GM19467 (cell line): Measurements from ENCODE around the gene PRDM7.
"Not testable (repeated sequence)": the region's sequence is repeated elsewhere in the genome, so short reads cannot be mapped to it uniquely, and the experiment has no call there.

Experiments
- ATAC-seq: cut with Tn5 transposase; IDR thresholded peaks from one replicate; pipeline ENCODE4 v1.9.1; 2021; ENCODE audit warnings: mild to moderate bottlenecking, moderate library complexity; ENCODE audit not compliant: unreplicated experiment

The PRDM7 gene

DNA sequence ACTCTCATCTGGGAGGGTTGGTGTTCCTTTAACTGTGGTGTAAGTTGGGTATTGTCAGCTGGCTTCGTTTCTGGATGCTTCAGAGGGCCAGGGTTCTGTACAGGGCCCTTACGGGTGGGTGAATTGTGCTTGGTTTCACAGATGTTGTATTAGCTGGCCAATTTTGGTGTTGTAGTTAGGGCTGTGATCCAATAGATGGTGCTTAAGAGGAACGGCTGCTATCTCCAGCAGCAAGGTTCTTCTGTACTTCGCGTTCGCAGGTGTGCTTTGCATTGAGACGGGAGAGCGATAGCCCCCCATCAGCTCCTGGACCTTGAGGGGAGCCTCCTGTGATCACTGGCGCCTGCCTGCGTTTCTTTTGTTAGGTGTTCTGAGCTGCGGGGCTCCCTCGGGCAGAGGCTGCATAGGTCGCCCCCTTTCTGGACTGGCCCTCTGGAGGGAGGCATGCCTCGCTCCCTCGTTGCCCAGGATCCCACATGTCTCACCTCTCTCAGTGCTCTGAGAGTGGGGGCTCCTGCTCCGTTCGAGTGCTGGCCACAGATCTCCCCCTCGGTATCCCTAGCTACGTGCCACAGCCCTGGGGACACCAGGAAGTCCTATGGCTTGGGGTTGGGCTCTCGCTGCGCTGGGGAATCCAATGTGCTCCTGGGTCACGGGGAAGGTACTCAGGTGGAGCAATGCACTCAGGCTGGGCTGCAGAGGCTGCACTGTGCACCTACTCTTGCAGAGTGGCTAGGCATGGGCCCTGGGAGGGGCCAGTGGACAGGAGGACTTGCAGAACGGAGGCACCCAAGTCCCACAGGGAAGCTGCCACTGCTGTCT lies 837 bp upstream of the PRDM7 start:
- peak; percentile 31 for ATAC-seq

DNA sequence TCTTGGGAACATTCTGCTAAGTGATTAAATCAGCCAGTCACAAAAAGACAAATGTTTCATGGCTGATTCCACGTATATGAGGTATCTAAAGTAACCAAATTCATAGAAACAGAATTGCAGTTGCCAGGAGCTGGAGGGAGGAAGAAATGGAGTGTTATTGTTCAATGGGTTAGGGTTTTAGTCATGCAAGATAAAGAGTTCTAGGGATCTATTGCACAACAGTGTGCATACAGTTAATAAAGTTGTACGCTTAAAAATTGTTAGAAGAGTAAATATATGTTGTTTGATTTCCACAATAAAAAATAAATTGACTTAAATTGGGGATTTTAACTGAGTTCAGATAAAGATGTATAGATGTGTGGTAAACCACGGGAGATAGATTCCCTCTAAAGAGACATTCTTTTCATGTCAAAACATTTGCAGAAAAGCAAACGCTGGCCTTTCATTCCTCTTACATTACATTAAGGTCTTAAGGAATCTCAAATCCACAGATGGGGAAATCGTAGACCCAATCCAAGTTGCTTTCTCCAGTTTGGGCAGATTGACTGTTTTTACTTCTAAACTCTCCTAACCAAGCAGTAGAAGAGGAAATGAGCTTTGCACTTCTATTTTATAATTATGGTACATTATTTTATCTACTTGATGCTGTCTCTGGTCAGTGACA lies 4.6 kb downstream of the PRDM7 start:
- ATAC-seq = no peak

DNA sequence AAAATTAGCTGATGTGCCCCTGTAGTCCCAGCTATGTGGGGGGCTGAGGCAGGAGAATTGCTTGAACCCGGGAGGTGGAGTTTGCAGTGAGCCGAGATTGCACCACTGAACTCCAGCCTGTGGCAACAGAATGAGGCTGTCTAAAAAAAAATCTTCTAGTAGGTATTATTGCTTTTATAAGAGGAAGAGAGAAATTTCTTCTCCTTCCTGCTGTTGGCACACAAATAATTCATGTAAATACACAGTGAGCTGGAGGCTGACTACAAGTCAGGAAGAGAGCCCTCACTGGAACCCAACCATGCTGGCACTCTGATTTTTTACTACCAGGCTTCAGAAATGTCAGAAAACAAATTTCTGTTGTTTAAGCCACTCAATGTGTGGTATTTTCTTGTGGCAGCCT lies 6.7 kb downstream of the PRDM7 start:
- ATAC-seq = no peak

DNA sequence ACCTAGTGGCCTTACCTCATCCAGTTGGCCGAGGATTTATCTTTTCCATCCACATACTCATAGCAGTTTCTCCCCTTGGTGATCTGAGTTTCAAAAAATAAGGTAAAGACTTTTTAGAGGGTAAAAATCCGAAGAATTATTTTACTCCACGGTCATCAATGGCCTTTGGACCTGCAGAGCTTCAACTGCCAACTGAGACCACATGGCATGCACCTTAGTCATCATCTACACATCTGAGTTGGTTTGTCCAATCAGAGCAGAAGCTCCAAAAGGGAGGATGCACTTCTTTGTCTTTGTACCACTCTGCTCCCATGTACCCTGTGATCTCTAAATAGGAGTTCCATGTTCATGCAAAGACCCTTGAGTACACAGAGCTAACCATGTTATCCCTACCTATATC lies 15.7 kb downstream of the PRDM7 start:
- ATAC-seq = no peak

DNA sequence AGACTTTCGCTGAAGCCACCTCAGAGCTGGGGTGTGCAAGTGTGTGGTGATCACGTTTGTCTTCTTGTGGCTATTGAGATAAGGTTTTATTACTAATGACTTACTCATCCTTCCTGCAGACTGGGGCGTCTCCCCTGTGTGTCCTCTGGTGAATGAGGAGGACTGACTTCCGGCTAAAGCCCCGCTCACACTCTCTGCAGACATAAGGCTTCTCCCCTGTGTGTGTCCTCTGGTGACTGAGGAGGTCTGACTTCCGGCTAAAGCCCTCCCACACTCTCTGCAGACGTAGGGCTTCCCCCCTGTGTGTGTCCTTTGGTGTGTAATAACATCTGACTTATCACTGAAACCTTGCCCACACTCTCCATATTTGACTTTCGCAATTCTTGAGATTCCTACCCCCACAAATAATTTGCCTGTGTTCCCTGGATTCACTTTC lies 19.4 kb downstream of the PRDM7 start:
- ATAC-seq = no peak

DNA sequence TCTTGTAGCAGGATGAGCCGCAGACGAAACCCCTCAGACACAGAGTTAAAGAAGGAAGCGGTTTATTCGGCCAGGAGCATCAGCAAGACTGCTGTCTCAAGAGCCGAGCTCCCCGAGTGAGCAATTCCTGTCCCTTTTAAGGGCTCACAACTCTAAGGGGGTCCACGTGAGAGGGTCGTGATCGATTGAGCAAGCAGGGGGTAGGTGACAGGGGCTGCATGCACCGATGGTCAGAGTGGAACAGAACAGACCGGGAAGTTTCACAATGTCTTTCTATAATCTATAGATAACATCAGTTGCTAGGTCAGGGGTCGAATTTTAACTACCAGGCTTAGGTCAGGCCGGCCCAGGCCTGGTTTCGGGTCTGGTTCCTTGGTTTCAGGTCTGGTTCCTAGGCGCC lies 20.6 kb downstream of the PRDM7 start:
- ATAC-seq = not testable (repeated sequence)

DNA sequence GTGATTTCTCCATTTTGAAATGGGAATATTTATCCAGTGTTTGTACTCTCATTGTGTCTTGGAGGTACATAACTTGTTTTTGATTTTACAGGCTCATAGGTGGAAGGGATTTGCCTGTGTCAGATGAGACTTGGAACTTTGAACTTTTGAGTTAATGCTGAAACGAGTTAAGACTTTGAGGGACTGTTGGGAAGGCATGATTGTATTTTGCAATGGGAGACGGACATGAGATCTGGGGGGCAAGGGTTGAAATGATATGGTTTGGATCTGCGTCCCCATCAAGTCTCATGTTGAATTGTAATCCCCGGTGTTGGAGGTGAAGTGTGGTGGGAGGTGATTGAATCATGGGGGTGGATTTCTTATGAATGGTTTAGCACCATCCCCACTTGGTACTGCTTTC lies 21.8 kb downstream of the PRDM7 start:
- ATAC-seq = no peak

DNA sequence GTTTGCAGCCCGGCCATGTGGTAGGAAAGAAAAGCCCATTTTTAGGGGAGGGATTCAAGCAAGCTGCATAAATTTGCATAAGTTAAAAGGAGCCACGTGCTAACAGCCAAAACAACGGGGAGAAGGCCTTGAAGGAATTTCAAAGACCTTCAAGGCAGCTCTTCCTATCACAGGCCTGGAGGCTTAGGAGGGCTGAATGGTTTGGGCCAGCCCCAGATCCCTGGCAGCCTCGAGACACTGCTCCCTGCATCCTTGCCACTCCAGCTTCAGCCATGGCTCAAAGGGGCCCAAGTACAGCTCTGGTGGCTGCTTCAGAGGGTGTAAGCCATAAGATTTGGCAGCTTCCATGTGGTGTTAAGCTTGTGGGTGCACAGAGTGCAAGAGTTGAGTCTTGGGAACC lies 22.6 kb downstream of the PRDM7 start:
- ATAC-seq = no peak

DNA sequence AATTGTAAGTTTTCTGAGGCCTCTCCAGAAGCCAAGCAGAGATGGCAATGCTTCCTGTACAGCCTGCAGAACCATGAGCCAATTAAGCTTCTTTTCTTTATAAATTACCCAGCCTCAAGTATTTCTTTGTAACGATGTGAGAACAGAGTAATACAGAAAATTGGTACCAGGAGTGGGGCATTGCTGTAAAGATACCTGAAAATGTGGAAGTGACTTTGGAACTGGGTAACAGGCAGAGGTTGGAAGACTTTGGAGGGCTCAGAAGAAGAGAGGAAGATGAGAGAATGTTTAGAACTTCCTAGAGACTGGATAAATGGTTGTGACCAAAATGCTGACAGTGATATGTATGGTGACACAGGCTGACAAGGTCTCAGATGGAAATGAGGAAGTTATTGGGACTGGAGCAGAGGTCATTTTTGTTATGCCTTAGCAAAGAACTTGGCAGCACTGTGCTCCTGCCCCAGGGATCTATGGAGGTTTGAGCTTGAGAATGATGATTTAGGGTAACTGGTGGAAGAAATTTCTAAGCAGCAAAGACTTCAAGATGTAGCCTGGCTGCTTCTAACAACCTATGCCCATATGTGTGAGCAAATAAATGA lies 23.1 kb downstream of the PRDM7 start:
- ATAC-seq = no peak

DNA sequence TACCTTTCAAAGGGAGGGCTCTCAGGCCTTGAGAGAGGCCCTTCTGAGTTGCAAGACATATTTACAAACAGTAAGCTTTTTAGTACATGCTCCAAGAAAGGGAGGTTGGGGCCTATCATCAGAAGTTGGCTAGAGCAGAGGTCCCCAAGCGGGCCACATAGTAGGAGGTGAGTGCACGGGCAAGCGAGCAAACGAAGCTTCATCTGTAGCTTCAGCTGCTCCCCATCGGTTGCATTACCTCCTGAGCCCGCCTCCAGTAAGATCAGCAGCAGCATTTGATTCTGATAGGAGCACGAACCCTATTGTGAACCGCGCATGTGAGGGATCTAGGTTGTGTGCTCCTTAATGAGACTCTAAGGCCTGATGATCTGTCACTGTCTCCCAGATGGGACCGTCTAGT lies 26.2 kb downstream of the PRDM7 start:
- ATAC-seq = no peak

DNA sequence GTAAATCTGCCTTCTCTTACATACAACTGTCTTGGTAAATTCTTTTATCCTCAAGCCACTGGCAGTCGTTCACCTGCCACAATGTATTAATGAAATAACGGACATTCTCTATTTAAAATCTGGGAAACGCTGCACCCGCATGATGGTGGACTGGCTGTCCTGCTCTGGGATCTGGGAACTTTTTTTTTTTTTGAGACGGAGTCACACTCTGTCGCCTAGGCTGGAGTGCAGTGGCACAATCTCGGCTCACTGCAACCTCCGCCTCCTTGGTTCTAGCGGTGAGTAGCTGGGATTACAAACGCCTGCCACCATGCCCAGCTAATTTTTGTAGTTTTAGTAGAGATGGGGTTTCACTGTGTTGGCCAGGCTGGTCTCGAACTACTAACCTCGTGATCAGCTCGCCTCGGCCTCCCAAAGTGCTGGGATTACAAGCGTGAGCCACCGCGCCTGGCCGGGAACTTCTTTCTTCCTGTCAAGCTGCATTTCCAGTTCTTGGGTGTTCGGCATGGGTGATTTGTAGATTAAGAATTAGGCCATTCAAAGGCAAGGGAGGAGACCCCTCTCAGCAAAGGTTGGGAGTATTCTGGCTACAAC lies 28.3 kb downstream of the PRDM7 start:
- no peak for ATAC-seq

DNA sequence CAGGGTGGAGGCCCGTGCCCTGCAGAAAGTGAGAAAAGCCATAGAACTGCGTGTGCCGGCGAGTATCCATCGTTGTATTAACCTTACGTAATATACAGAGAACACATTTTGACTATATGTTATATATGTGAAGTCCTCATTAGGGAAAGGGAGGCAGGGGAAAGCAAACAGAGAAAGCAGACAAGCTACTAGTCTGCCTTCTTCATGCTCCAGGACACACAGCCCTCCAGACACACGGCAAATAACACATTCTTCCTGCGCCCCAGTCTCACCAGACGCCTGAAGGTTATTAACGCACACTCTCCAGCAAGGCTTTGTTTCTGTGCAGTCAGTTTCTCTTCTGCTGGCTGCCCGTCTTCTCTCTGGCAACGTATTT lies 28.8 kb downstream of the PRDM7 start:
- no peak for ATAC-seq

DNA sequence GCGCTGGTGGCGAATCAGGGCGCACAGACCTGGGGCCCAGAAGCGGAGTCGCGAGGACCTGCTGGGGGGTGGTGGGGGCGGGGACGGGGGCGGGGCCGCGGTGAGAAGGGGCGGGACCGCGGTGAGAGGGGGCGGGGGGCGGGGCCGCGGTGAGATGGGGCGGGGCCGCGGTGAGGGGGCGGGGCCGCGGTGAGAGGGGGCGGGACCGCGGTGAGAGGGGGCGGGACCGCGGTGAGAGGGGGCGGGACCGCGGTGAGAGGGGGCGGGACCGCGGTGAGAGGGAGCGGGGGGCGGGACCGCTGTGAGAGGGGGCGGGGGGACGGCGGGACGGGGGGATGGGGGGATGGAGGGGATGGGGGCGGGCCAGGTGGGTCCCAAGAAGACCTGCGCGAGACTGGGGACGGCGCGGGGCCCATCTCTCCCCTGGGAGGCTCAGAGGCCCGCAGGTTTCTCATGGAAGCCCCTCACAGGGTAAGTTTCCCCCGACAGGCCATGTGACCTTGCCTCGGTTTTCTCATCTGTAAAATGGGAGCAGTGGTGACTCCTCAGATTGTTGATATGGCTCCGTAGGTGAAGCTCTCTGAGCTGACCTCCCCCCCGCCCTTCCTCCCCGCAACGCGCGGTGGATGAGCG lies 29.3 kb downstream of the PRDM7 start:
- ATAC-seq = no peak

DNA sequence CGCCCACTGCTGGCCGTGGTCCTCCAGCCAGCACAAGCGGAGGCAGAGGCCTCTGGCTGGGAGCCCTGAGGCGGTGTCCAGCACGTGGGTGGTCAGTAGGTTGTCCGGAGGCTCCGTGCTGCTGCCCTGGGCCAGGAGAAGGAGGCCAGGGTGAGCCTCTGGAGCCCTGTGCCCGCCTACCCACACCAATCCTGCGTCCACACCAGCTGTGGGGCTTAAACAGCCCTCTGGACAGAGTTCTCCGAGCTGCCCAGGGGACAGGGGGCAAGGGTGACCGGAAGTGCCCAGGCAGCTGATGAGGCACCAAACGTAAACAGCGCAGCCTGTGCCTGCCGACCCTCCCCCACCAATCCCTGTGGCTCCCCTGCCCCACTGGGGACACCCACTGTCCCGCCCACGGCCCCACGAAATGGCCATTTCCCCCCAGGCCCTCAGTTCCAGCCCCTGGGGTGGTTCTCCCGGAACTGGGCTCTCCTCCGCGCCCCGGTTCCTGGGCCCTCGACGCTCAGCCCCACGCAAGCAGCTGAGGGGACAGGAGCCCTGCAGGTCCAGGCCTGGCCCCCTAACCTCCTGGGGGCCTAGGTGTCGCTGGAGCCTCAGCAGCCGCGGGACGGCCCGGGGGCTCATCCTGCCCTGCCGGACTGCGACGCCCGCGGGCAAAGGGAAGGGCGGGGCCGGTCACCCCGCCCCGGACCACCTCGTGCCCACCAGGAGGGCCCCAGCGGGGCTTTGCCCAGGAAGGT lies 30.0 kb downstream of the PRDM7 start:
- no peak for ATAC-seq

DNA sequence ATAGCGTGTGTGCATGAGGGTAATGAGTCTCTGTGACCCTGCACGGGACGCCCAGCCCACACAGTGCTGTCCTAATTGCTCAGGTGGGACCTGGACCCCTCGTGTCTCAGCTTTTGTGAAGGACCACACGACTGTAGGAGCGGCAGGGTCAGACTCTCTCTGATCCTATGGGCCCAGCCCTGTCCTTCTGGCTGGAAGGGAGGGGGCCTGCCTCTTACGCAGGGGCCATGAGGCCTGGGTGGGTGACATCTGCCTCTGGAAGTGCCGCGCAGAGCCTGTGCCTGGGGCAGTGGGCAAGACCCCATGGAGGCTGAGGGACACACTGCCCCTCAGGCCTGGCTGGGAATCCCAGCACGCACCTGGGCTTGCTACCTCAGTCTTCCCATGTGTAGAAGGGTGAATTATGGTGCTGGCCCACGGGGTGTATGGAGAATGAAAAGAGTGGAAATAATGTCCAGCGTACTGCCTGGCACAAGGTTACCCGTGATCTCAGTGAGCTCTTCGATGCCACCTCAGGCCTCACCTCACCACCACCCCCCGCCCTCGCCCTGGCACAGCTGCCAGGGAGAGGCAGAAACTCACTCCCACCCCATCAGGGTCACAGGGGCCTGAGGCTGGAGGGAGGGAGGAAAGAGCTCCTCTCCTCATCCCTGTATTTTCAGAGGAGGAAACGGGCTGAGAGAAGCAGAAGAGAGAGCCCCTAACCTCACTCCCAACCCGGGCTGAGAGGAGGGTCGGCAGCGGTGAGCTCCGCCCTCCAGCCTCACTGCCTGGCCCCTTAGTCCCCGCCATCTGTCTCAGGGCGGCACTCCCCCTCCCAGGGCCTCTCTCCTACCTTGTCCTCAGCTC lies 30.8 kb downstream of the PRDM7 start:
- no peak for ATAC-seq

DNA sequence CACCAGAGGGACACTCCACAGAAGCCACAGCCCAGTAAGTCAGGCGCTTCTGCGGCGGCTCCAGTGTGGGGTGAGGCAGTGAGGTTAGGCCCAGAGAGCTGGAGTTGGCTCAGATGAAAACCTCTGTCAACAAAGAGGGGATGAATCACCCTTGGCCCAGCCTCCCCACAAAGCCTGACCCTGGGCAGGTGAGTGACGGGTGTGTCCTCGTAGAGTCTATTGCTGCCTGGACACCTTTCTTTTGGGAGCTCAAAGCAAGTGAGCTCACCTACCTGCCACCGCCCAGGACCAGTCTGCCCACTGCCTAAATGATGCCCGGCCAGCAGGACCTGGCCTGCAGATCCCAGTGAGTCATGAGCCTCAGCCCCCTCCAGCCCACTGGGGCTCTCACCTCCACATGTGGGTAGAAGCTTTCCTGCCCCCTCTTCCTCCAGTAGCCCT lies 33.0 kb downstream of the PRDM7 start:
- no peak for ATAC-seq

DNA sequence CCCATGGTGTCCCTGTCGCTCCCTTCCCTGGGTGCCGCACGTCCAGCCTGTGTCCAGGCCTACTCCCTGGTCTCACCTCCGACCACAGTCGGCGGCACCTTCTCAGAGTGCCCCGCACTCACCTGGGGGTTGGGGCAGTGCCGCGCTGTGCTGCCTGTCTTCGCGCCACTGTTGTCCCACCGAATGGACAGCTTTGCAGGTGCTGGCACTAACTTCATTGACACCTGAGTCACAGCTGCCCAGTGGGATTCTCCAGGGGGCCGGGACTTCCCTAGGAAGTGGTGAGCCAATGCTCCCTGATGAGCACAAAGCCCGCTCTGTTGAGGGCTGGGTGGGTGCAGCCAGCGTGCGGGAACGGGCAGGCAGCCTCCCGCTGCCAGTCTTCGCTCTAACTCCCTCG lies 33.6 kb downstream of the PRDM7 start:
- no peak for ATAC-seq

DNA sequence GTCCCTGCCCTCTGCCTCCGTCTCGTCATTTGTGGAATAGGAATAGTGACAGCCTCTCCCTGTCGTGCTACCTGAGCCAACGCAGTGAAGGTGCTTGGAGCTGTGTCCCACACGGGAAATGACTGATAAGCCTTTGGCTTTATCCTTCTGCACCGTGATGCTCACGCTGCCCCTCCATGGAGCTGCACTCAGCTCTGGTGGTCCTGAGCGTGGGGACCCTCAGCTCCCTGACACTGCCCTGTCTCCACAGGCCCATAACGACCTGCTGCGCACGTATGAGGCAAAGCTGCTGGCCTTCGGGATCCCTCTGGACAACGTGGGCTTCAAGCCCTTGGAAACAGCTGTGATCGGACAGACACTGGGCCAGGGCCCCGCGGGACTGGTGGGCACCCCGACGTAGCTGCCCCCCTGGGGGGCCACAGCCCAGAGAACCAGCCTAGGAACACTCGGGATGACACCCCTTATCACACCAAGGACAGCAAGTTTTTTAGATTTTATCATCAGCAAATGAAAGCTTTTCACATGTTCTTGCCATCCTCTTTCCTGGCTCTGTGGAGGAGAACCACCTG lies 34.1 kb downstream of the PRDM7 start:
- no peak for ATAC-seq

DNA sequence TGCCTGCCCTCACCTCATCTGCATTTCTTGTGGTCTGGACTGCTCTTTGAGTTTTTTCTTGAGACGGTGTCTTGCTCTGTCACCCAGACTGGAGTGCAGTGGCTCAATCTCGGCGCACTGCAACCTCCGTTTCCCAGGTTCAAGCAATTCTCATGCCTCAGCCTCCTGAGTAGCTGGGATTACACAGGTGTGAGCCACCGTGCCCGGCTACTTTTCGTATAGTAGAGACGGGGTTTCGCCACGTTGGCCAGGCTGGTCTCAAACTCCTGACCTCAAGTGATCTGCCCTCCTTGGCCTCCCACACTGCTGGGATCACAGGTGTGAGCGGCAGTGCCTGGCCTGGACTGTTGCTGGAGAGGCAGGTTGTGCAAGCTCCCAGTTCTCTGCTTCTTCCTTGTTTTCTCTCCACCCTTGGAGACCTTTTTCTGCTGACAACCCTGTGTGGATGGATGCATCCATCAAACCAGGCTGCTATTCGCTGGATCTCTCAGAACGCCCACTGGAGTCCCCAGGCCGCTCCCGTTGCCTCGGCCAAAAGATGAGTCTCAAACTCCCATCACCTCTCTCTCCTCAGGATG lies 35.1 kb downstream of the PRDM7 start:
- ATAC-seq = no peak
